GM12801 (cell line): Measurements from ENCODE around the gene F10.

ENCODE experiments used
- CTCF ChIP-seq: IDR thresholded peaks from one replicate; pipeline ENCODE4 v1.5.1; 2011; ENCODE audit warnings: control low read depth; ENCODE audit not compliant: insufficient read length; ENCODE audit errors: extremely low read depth

The F10 gene

GRCh38 chr13:113138792-113139551 lies 16.4 kb downstream of the F10 start:
- TF ChIP-seq CTCF: no peak

GRCh38 chr13:113139577-113139976 lies 17.0 kb downstream of the F10 start:
- TF ChIP-seq CTCF: no peak

GRCh38 chr13:113140677-113141600 lies 18.3 kb downstream of the F10 start:
- no peak for TF ChIP-seq CTCF

- no peak for TF ChIP-seq CTCF
Observed at GRCh38 chr13:113141601-113141970, 19.0 kb downstream of the F10 start.

GRCh38 chr13:113142876-113143275 lies 20.3 kb downstream of the F10 start:
- no peak for TF ChIP-seq CTCF

- no peak for TF ChIP-seq CTCF
Observed at GRCh38 chr13:113143466-113144254, 21.1 kb downstream of the F10 start.

- TF ChIP-seq CTCF: no peak
Observed at GRCh38 chr13:113144255-113144629, 21.6 kb downstream of the F10 start.
